ENCODE measurements around the gene PPP6C. TPM values are rescaled to one million over a fixed set of nuclear protein-coding genes. Genes with fewer than 3 reads are reported as not detected.
"Not testable (repeated sequence)": the region's sequence is repeated elsewhere in the genome, so short reads cannot be mapped to it uniquely, and the experiment has no call there.

Gene PPP6C
- total and polyA plus RNA-seq, 2 of the 13 experiments (the other 11 are each of a cell fraction or from before 2014, with no cell fraction given), result 18.5 to 20.9 TPM

GRCh38 chr9:125179776-125180175 is 9.8 kb downstream of the PPP6C start:
- H3K79me2 ChIP-seq (ENCODE audit: insufficient read depth, low read length), result peaks cover 77% of the 10 kb centered on the region
- 93% methylated on average over 4 of the region's 4 CpGs for WGBS (ENCODE audit: low lambda C conversion rate)
- intact Hi-C loops (cut with micrococcal nuclease; ENCODE audit: unreplicated experiment); H3K9ac ChIP-seq (ENCODE audit: insufficient read depth, low read depth, low read length); H4K20me1 ChIP-seq (ENCODE audit: insufficient read depth, low read length); H3K4me2 ChIP-seq (ENCODE audit: low read depth, low read length); H3K27me3 ChIP-seq (ENCODE audit: control insufficient read depth in 1 of 2, insufficient read depth in 2 of 2, low read length in 2 of 2); H3K9me3 ChIP-seq (ENCODE audit: low read length); FAIRE-seq; POLR2A ChIA-PET; in situ Hi-C loops (cut with HindIII; ENCODE audit: extremely low pct_ligation_motif_present, low pct_unique_long_range_greater_than_20kb); H3K36me3 ChIP-seq (replicated peaks in 1 of 2; ENCODE audit: control insufficient read depth in 1 of 2, insufficient read depth in 2 of 2, low read length in 2 of 2); H2AFZ ChIP-seq (ENCODE audit: low read length); BruUV-seq (replicated peaks); H3K4me3 ChIP-seq (replicated peaks in 1 of 3; ENCODE audit: insufficient read depth in 1 of 3, low read depth in 2 of 3, low read length in 3 of 3); CTCF ChIA-PET (ENCODE audit: low intra/inter-chr PET ratio, low total read pairs); DNase-seq (ENCODE audit: low spot score); ATAC-seq; H3K27ac ChIP-seq (ENCODE audit: extremely low read length, insufficient read depth, low read length): not testable (repeated sequence)
- 0 out of 2 replicates have a peak, but pooled peaks have one; percentile 27 for TF ChIP-seq CEBPB (IDR thresholded peaks at IDR 0.05; ENCODE audit: borderline replicate concordance, low read depth, low read length)
- H3K4me1 ChIP-seq (ENCODE audit: insufficient read depth, low read length), result peaks cover 27% of the 10 kb centered on the region

DNA sequence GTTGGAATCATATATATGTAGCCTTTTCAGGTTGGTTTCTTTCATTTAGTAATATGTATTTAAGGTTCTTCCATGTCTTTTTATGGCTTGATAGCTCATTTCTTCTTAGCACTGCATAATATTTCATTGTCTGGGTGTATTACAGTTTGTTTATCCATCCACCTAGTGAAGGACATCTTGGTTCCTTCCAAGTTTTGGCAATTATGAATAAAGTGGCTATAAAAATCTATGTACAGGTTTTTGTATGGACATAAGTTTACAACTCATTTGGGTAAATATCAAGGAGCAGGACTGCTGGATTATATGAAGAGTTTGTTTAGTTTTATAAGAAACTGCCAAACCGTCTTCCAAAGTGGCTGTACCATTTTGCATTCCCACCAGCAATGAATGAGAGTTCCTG is 11.7 kb downstream of the PPP6C start:
- H3K4me3 ChIP-seq (replicated peaks in 1 of 3; ENCODE audit: insufficient read depth in 1 of 3, low read depth in 2 of 3, low read length in 3 of 3), result no peak overlapping the region
- no TSS peak for BruUV-seq (replicated peaks)
- WGBS (ENCODE audit: low lambda C conversion rate), result 92% methylated on average over 1 of the region's 1 CpG
- DNase-seq (ENCODE audit: low spot score), result no peak
- TF ChIP-seq HOXA5 (CRISPR knock-in tag; IDR thresholded peaks at IDR 0.05), result no peak
- TF ChIP-seq ZNF746 (CRISPR knock-in tag; IDR thresholded peaks at IDR 0.05), result no peak
- no peak for TF ChIP-seq FOXC1 (CRISPR knock-in tag; IDR thresholded peaks at IDR 0.05; ENCODE audit: borderline replicate concordance)
- no peak for TF ChIP-seq SP4 (CRISPR knock-in tag; IDR thresholded peaks at IDR 0.05)
- TF ChIP-seq REST (IDR thresholded peaks at IDR 0.05; ENCODE audit: borderline replicate concordance in 1 of 2, low read depth in 1 of 2, low read length in 2 of 2), result no peak
- TF ChIP-seq RBAK (CRISPR knock-in tag; IDR thresholded peaks at IDR 0.05), result no peak
- no peak for TF ChIP-seq RFXAP (CRISPR knock-in tag; IDR thresholded peaks at IDR 0.05; ENCODE audit: borderline replicate concordance)
- no peak for TF ChIP-seq NBN (conservative IDR thresholded peaks at IDR 0.05)
- TF ChIP-seq ZNF782 (CRISPR knock-in tag; IDR thresholded peaks at IDR 0.05; ENCODE audit: borderline replicate concordance), result no peak
- no peak for TF ChIP-seq ASH2L (IDR thresholded peaks at IDR 0.05; ENCODE audit: insufficient read length, low read depth, low read length)
- no peak for TF ChIP-seq PCBP1 (IDR thresholded peaks at IDR 0.05; ENCODE audit: borderline replicate concordance, low read depth, low read length)
- no peak for TF ChIP-seq BORCS8-MEF2B (CRISPR knock-in tag; IDR thresholded peaks at IDR 0.05)
- no peak for TF ChIP-seq RBM22 (optimal IDR thresholded peaks at IDR 0.05; ENCODE audit: low read length)
- TF ChIP-seq, protein P1, sequence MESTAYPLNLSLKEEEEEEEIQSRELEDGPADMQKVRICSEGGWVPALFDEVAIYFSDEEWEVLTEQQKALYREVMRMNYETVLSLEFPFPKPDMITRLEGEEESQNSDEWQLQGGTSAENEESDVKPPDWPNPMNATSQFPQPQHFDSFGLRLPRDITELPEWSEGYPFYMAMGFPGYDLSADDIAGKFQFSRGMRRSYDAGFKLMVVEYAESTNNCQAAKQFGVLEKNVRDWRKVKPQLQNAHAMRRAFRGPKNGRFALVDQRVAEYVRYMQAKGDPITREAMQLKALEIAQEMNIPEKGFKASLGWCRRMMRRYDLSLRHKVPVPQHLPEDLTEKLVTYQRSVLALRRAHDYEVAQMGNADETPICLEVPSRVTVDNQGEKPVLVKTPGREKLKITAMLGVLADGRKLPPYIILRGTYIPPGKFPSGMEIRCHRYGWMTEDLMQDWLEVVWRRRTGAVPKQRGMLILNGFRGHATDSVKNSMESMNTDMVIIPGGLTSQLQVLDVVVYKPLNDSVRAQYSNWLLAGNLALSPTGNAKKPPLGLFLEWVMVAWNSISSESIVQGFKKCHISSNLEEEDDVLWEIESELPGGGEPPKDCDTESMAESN (CRISPR knock-in tag; conservative IDR thresholded peaks at IDR 0.05), result no peak
- H3K9ac ChIP-seq (ENCODE audit: insufficient read depth, low read depth, low read length), result no peak overlapping the region
- ChIA-PET CTCF (ENCODE audit: low intra/inter-chr PET ratio, low total read pairs) (no interaction called here), POLR2A (no interaction called here)
- H3K27ac ChIP-seq (ENCODE audit: extremely low read length, insufficient read depth, low read length), result no peak overlapping the region
- H3K4me1 ChIP-seq (ENCODE audit: insufficient read depth, low read length), result peaks cover 11% of the 10 kb centered on the region
- no peaks in the 10 kb centered on the region for H3K27me3 ChIP-seq (ENCODE audit: control insufficient read depth in 1 of 2, insufficient read depth in 2 of 2, low read length in 2 of 2)
- peaks cover 64% of the 10 kb centered on the region for H3K79me2 ChIP-seq (ENCODE audit: insufficient read depth, low read length)
- intact Hi-C loops (cut with micrococcal nuclease; ENCODE audit: unreplicated experiment), result no loop called here
- H3K9me3 ChIP-seq (ENCODE audit: low read length), result no peaks in the 10 kb centered on the region
- no peak overlapping the region for H3K4me2 ChIP-seq (ENCODE audit: low read depth, low read length)
- FAIRE-seq, result no peak
- peaks cover 0 to 4% of the 10 kb centered on the region in 2 experiments; a peak in 1 of 5 replicates for H3K36me3 ChIP-seq (replicated peaks in 1 of 2; ENCODE audit: control insufficient read depth in 1 of 2, insufficient read depth in 2 of 2, low read length in 2 of 2)
- H4K20me1 ChIP-seq (ENCODE audit: insufficient read depth, low read length), result no peaks in the 10 kb centered on the region
- in situ Hi-C loops (cut with HindIII; ENCODE audit: extremely low pct_ligation_motif_present, low pct_unique_long_range_greater_than_20kb), result no loop called here
- ATAC-seq, result no peak
- H2AFZ ChIP-seq (ENCODE audit: low read length), result no peak overlapping the region
